Cardiac fibroblast (primary cell): ENCODE data around the gene ACP7.

Experiments used
- DNase-seq, 2 donors: peaks; one replicate each; pipeline versions ENCODE4 v3.0.0 to v3.0.0-alpha.2; 2010; ENCODE audit warnings: low read depth in 2 of 2
- H3K4me3 ChIP-seq, 2 donors: replicated peaks in 1 of 2; 1 replicate in 1 of 2; 2 replicates in 1 of 2; pipeline ENCODE4 v1.5.1; 2011; ENCODE audit warnings: low read depth in 2 of 2, low read length in 2 of 2, mild to moderate bottlenecking in 2 of 2, moderate library complexity in 1 of 2
- TF ChIP-seq, protein P1 (sequence below): IDR thresholded peaks from one replicate; pipeline ENCODE4 v1.5.1; 2011; ENCODE audit warnings: low read depth, mild to moderate bottlenecking, low read length, inconsistent platforms

Gene ACP7

DNA sequence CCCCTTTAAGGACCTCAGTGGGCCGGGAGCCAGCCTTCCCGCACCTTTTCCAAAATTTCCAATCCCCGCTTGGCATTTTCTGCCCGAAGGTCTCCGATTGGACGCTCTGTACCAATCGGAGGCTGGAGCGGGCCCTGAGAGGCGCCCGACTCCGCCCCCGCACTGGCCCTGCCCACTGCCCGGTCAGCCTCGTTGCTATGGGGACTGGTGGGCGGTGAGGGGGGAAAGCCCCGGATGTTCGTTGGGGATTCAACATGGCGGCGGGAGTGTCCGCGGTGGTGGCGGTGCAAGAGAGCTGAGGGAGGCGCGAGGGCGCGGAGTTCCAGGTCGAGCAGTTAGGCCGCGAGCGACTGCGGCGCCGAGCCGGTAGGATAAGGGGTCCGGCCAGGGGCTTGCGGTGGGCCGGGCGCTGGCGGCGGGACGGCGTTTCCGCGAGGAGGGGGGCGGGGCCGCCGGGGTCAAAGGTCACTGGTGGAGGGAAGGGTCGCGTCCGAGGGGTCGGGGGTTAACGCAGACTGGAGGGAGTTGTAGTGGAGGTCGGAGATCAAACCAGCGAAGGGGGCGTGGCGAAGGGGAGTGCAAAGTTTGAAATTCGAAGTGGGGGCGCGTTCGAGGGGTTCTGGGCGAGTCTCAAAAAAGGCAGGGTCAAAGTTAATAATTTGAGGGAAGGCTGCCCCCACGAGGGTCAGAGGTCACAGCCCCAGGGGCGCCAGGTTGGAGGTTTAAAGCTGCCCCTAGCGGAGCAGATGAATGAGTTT lies 41.6 kb downstream of the ACP7 start, which contains the start of gene PAK4:
Gene PAK4 (plus strand): TSS at position 233 of the 758 bp plus-strand sequence. CDS start 43,768 bp downstream, outside the sequence.
- peak; percentile 98 for DNase-seq
- peak within 1 kb of the TSS; percentile 78 to 82 for H3K4me3 ChIP-seq
- TF ChIP-seq, protein P1, sequence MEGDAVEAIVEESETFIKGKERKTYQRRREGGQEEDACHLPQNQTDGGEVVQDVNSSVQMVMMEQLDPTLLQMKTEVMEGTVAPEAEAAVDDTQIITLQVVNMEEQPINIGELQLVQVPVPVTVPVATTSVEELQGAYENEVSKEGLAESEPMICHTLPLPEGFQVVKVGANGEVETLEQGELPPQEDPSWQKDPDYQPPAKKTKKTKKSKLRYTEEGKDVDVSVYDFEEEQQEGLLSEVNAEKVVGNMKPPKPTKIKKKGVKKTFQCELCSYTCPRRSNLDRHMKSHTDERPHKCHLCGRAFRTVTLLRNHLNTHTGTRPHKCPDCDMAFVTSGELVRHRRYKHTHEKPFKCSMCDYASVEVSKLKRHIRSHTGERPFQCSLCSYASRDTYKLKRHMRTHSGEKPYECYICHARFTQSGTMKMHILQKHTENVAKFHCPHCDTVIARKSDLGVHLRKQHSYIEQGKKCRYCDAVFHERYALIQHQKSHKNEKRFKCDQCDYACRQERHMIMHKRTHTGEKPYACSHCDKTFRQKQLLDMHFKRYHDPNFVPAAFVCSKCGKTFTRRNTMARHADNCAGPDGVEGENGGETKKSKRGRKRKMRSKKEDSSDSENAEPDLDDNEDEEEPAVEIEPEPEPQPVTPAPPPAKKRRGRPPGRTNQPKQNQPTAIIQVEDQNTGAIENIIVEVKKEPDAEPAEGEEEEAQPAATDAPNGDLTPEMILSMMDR, result no peak

DNA sequence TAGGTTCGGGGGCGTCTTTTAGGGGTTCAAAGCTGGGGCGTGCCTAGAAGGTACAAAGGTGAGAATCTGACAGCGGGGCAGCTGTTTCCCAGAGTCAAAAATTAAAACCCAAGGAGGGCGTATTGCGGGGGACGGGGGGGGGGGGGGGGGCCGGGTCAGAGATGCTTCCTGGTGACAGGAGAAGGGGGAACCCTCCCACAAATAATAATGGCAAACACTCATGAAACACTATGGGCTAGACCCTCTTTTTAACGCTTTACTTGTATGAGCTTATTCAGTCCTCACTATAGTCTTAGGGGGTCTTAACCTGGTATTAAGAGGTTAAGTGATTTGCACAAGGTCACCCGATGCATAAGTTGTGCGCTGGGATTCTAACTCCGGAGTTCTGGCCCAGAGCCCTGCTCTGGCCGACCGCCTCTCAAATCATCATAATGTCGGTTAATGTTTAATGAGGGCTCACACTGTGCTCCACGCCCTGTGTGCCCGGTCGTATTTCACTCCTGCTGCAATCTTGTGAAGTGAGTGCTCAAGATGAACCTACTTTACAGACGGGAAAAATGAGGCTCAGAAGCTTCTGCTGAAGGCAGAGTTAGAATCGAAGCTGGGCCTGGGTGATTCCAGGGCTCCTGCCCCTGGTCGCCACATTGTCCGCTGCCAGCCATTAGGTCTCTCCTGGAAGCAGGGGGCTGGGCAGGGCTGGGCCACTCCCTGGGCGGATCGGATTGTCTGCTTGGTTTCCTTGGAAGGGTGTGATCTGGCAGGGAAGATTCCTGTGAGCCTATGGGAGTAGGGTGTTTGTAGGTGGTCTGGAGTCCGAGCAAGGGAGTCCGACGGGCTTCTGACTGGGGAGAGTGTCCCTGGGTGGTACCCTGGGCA lies 42.4 kb downstream of the ACP7 start:
- H3K4me3 ChIP-seq, result peak overlapping the region; percentile 78 to 82
- TF ChIP-seq, protein P1, result no peak
- peak in 1 of 2 donors; percentile 36 for DNase-seq

DNA sequence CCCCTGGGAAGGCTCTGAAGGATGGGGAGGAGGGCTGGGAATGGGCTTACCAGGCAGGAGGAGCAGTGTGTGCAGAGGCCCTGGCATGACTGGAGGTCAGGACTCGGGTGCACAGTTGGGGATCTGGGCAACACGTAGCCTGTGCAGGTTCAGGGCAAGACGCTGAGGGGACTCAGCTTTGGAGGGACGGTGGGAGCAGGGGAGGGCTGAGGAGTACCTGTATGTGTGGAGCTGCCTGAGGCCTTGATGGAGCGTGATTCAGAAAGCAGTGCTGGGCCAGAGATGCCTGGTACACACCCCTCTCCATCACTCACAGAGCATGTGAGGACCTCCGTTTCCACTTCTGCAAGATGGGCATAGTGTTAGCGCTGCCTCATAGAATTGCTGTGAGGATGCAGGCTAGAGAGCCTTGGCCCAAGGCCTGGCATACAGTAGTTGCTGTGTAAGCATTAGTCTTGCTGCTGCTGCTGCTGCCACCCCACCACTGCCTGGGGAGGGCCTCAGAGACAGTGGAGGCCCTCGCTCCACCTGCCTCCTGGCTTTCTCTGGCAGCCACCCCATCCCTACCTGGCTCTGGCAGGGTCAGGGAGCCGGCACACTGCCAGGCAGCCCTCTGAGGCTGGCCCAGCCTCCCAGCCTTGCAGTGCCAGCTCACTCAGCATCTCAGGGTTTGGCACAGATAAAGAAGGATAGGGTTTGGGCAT lies 43.8 kb downstream of the ACP7 start:
- no peak overlapping the region for H3K4me3 ChIP-seq
- DNase-seq, result no peak
- TF ChIP-seq, protein P1, result no peak

DNA sequence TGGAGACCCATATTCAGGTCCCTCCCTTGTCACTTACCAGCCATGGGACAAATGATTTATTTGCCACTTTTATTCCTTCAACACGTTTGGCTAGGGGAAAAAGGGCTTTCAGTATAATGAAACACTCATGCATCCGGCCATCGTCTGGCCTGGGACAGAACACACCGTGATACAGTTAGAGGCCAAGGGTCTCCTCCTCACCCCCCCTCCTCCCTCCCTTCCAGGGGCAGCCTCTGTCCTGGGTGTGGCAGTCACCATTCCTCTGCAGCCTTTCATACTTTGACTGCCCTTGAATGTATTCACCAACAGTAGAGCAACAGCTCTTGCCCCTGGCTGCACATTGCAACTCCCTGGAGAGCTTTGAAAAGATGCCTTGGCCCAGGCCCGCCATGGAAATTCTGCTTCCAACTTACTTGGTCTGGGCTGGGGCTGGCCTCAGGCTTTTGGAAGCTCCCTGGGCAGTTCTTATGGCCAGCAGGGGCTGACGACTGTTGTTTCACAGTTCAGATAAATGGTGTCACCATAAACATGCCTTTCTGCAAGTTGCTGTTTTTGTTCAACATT lies 44.4 kb downstream of the ACP7 start:
- TF ChIP-seq, protein P1, result no peak
- H3K4me3 ChIP-seq, result no peak overlapping the region
- peak in 1 of 2 donors; percentile 27 for DNase-seq

DNA sequence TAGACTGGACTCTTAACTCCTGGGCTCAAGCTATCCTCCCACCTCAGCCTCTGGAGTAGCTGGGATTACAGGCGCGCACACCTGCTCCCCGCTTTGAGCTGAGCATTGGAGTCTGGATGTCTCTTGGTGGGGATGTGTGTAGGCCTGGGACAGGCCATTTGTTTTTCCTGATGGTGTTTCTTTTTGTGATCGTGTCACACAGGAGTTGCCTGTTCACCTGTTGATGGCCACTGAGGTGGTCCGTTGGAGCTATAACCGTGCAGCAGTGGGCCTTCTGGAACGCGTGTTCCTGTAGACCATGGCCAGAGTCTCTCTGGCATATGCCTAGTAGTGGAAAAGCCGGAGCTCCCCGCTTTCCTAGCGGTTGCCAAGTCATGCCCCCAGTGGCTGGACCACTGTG lies 44.9 kb downstream of the ACP7 start:
- TF ChIP-seq, protein P1, result no peak
- H3K4me3 ChIP-seq, result no peak overlapping the region
- no peak for DNase-seq
